ENCODE data around the gene MYCN. TPM values are rescaled to one million over a fixed set of nuclear protein-coding genes. Genes with fewer than 3 reads are reported as not detected.

MYCN gene
- total and polyA plus RNA-seq, 2 of the 8 experiments (the other 6 are each of a cell fraction or from before 2014, with no cell fraction given): 87.8 to 137 TPM

- POLR2A ChIA-PET (ENCODE audit: partially characterized antibody): interaction anchor here (0.6 kb wide), 1 partner anchor 27 kb away, joined by 3 read pairs; no protein-coding TSS in a partner anchor
These were observed 36.0 kb downstream of the MYCN start for GRCh38 chr2:15976354-15976753.

More at GRCh38 chr2:15976354-15976753, 36.0 kb downstream of the MYCN start:
- Histone ChIP-seq H3K4me1 (replicated peaks in 1 of 4; ENCODE audit: control insufficient read depth in 3 of 4, insufficient read depth in 4 of 4, low read length in 3 of 4) (peaks cover 1 to 9% (median 5%) of the 10 kb centered on the region in 4 experiments), H3K4me3 (ENCODE audit: extremely low read depth in 1 of 4, insufficient read depth in 2 of 4, low read depth in 3 of 4, low read length in 4 of 4) (no peak overlapping the region), H3K4me2 (ENCODE audit: insufficient read depth in 1 of 2, low read depth in 2 of 2, low read length in 2 of 2) (no peak overlapping the region), H3K23ac (ENCODE audit: insufficient read length) (no peak overlapping the region), H2BK5ac (ENCODE audit: low read depth, low read length) (0 out of 2 replicates have a peak overlapping the region, but pooled peaks have one; percentile 11), H3K9me3 (ENCODE audit: insufficient read depth in 2 of 2, low read depth in 1 of 2, low read length in 1 of 2) (no peaks in the 10 kb centered on the region), H2BK12ac (ENCODE audit: low read depth, low read length) (no peak overlapping the region), H2BK120ac (replicated peaks; ENCODE audit: low read depth, low read length) (peak overlapping the region; percentile 31), H3K27me3 (replicated peaks in 1 of 4; ENCODE audit: control insufficient read depth in 3 of 4, extremely low read depth in 1 of 4, insufficient read depth in 3 of 4, low read length in 3 of 4) (no peaks in the 10 kb centered on the region), H2AFZ (ENCODE audit: low read length) (no peak overlapping the region), H4K91ac (replicated peaks; ENCODE audit: insufficient read length, low read length) (no peak overlapping the region), H3K56ac (replicated peaks; ENCODE audit: insufficient read length, low read depth, low read length) (no peak overlapping the region), H3K23me2 (ENCODE audit: low read depth, low read length) (no peaks in the 10 kb centered on the region), H3K9ac (replicated peaks in 1 of 4; ENCODE audit: extremely low read depth in 1 of 4, low read depth in 3 of 4, low read length in 3 of 4) (no peak overlapping the region), H3K14ac (ENCODE audit: insufficient read length) (no peak overlapping the region), H3K79me2 (ENCODE audit: control insufficient read depth in 1 of 2, insufficient read depth in 2 of 2, low read length in 2 of 2) (no peaks in the 10 kb centered on the region), H3K4ac (replicated peaks; ENCODE audit: insufficient read length, low read depth, low read length) (no peak overlapping the region), H4K8ac (ENCODE audit: extremely low read depth, insufficient read depth, low read length) (no peak overlapping the region), H3K36me3 (ENCODE audit: control insufficient read depth in 2 of 4, insufficient read depth in 4 of 4, low read length in 3 of 4) (no peaks in the 10 kb centered on the region), H4K20me1 (replicated peaks in 1 of 2; ENCODE audit: control insufficient read depth in 1 of 2, insufficient read depth in 2 of 2, low read length in 2 of 2) (no peaks in the 10 kb centered on the region), H3K79me1 (ENCODE audit: low read depth, low read length) (no peaks in the 10 kb centered on the region), H3K18ac (ENCODE audit: extremely low read depth, low read length) (no peak overlapping the region), H2AK5ac (ENCODE audit: low read depth, low read length) (no peak overlapping the region), H2BK20ac (ENCODE audit: low read length) (no peak overlapping the region; the same call in 1 of the 2 replicates), H3K27ac (ENCODE audit: low read depth, low read length) (no peak overlapping the region), H4K5ac (ENCODE audit: insufficient read length, low read depth, low read length) (no peak overlapping the region), H2BK15ac (ENCODE audit: low read length) (peak overlapping the region; percentile 46; the same call in 1 of the 2 replicates)
- WGBS, 2 experiments (ENCODE audit: extremely low coverage in 1 of 2, insufficient coverage in 1 of 2, insufficient read length in 1 of 2, insufficient replicate concordance in 2 of 2, low coverage in 1 of 2, low lambda C conversion rate in 2 of 2, missing lambda C conversion rate in 1 of 2): 85% methylated on average over 7 of the region's 7 CpGs; no CpG with 5 or more reads in 1 of the 2 experiments
- FAIRE-seq: no peak
- no peak for TF ChIP-seq SRF (IDR thresholded peaks at IDR 0.05; ENCODE audit: low read depth, low read length)
- CTCF ChIA-PET (ENCODE audit: partially characterized antibody): no interaction called here
- no peak for DNase-seq (ENCODE audit: low read depth in 1 of 2, low spot score in 2 of 2)
